Uterus (tissue), 2 donors: ENCODE results near the gene WNT6.

Source experiments
- CTCF ChIP-seq, 4 experiments: fragments of 200-600 bp in 2 of 4; fragments of 450-650 bp in 2 of 4; sonication (generic) in 2 of 4; IDR thresholded peaks; one replicate each; pipeline ENCODE4 v1.5.1; 2016 to 2019; ENCODE audit warnings: antibody characterized with exemption in 4 of 4, mild to moderate bottlenecking in 2 of 4, moderate library complexity in 1 of 4
- POLR2A ChIP-seq, 2 donors: fragments of 450-650 bp; IDR thresholded peaks; one replicate each; pipeline ENCODE4 v1.6.1; 2016; ENCODE audit warnings: antibody characterized with exemption in 2 of 2, mild to moderate bottlenecking in 1 of 2, moderate library complexity in 1 of 2

DNA sequence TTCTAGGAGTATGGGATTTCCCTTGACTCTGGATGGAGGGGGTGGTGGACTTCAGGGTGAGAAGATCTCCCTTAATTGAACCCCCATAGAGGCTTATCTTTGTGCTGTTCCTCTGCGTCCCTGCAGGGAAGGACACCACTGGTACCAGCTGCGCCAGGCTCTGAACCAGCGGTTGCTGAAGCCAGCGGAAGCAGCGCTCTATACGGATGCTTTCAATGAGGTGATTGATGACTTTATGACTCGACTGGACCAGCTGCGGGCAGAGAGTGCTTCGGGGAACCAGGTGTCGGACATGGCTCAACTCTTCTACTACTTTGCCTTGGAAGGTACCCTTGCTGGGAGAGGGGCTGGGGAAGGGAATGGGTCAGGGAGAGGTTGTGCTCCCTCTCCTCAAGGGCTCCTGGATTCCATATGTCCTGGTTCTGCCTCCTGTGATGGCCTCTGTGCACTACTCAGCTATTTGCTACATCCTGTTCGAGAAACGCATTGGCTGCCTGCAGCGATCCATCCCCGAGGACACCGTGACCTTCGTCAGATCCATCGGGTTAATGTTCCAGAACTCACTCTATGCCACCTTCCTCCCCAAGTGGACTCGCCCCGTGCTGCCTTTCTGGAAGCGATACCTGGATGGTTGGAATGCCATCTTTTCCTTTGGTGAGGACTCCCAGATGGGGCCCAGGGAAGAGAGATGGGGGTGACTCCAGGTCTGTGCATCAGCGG is 47.3 kb upstream of the WNT6 start:
- no peak for TF ChIP-seq POLR2A (IDR thresholded peaks at IDR 0.05)
- no peak for TF ChIP-seq CTCF (IDR thresholded peaks at IDR 0.05)
